Measurements from ENCODE around the gene NDUFB11. TPM values are rescaled to one million over a fixed set of nuclear protein-coding genes. Genes with fewer than 3 reads are reported as not detected.

The NDUFB11 gene
- total RNA-seq, 2 experiments from 2014 or later: 50.1 to 53.2 TPM

- H3K4me3 ChIP-seq (ENCODE audit: low read length): no peak overlapping the region
- no peaks in the 10 kb centered on the region for H3K27me3 Mint-ChIP-seq
- no peak overlapping the region for H3K27ac ChIP-seq (ENCODE audit: low read depth in 1 of 2, low read length in 2 of 2)
- H3K36me3 ChIP-seq (ENCODE audit: insufficient read depth, low read length): peaks cover 47% of the 10 kb centered on the region
- no peaks in the 10 kb centered on the region for H3K9me3 ChIP-seq (ENCODE audit: control insufficient read depth in 1 of 2, insufficient read depth in 1 of 2, low read length in 2 of 2)
- peaks cover 4% of the 10 kb centered on the region for H3K4me1 Mint-ChIP-seq (ENCODE audit: low read depth)
- TF ChIP-seq CTCF (IDR thresholded peaks at IDR 0.05): no peak
- ATAC-seq (ENCODE audit: poor library complexity): no peak
- no peaks in the 10 kb centered on the region for H3K27me3 ChIP-seq (ENCODE audit: control insufficient read depth in 1 of 2, insufficient read depth in 2 of 2, low read length in 2 of 2)
- ChIA-PET CTCF (no interaction called here), POLR2A (no interaction called here)
- no peaks in the 10 kb centered on the region for H3K4me1 ChIP-seq (ENCODE audit: insufficient read depth, low read length)
- intact Hi-C loops (cut with DNase I, micrococcal nuclease): no loop called here
- H3K9me3 Mint-ChIP-seq: no peaks in the 10 kb centered on the region
- no peak overlapping the region for H3K27ac Mint-ChIP-seq
- no peak for DNase-seq
- peaks cover 46% of the 10 kb centered on the region for H3K36me3 Mint-ChIP-seq (ENCODE audit: low read depth)
- H3K4me3 Mint-ChIP-seq: no peak overlapping the region
Measured at GRCh38 chrX:47169273-47169672, 24.8 kb upstream of the NDUFB11 start.

- H3K27ac ChIP-seq (ENCODE audit: low read depth in 1 of 2, low read length in 2 of 2): no peak overlapping the region
- intact Hi-C loops (cut with DNase I, micrococcal nuclease): no loop called here
- DNase-seq (no peak), ATAC-seq (ENCODE audit: poor library complexity) (no peak)
- peaks cover 43% of the 10 kb centered on the region for H3K36me3 ChIP-seq (ENCODE audit: insufficient read depth, low read length)
- H3K36me3 Mint-ChIP-seq (ENCODE audit: low read depth): peaks cover 42% of the 10 kb centered on the region
- POLR2A ChIA-PET: interaction anchor here (1.2 kb wide), 1 partner anchor 24 kb away, joined by 4 read pairs; the partner anchor contains the start of gene NDUFB11
- no peaks in the 10 kb centered on the region for H3K9me3 Mint-ChIP-seq
- TF ChIP-seq CTCF (IDR thresholded peaks at IDR 0.05): no peak
- H3K4me1 ChIP-seq (ENCODE audit: insufficient read depth, low read length): no peaks in the 10 kb centered on the region
- no peaks in the 10 kb centered on the region for H3K27me3 Mint-ChIP-seq
- no peak overlapping the region for H3K4me3 ChIP-seq (ENCODE audit: low read length)
- H3K9me3 ChIP-seq (ENCODE audit: control insufficient read depth in 1 of 2, insufficient read depth in 1 of 2, low read length in 2 of 2): no peaks in the 10 kb centered on the region
- H3K4me3 Mint-ChIP-seq: no peak overlapping the region
- H3K27ac Mint-ChIP-seq: no peak overlapping the region
- CTCF ChIA-PET: no interaction called here
- no peaks in the 10 kb centered on the region for H3K27me3 ChIP-seq (ENCODE audit: control insufficient read depth in 1 of 2, insufficient read depth in 2 of 2, low read length in 2 of 2)
- H3K4me1 Mint-ChIP-seq (ENCODE audit: low read depth): peaks cover 4% of the 10 kb centered on the region
Measured at GRCh38 chrX:47168495-47169073, 24.1 kb upstream of the NDUFB11 start.

GRCh38 chrX:47166126-47166525, 21.6 kb upstream of the NDUFB11 start:
- Mint-ChIP-seq H3K4me1 (ENCODE audit: low read depth) (peaks cover 4% of the 10 kb centered on the region), H3K9me3 (no peaks in the 10 kb centered on the region), H3K36me3 (ENCODE audit: low read depth) (peaks cover 35% of the 10 kb centered on the region), H3K4me3 (no peak overlapping the region), H3K27me3 (no peaks in the 10 kb centered on the region), H3K27ac (no peak overlapping the region)
- no peaks in the 10 kb centered on the region for H3K27me3 ChIP-seq (ENCODE audit: control insufficient read depth in 1 of 2, insufficient read depth in 2 of 2, low read length in 2 of 2)
- no peak for TF ChIP-seq CTCF (IDR thresholded peaks at IDR 0.05)
- no peak overlapping the region for H3K27ac ChIP-seq (ENCODE audit: low read depth in 1 of 2, low read length in 2 of 2)
- H3K4me1 ChIP-seq (ENCODE audit: insufficient read depth, low read length): no peaks in the 10 kb centered on the region
- POLR2A ChIA-PET: interaction anchor here (0.6 kb wide), 1 partner anchor 21 kb away, joined by 3 read pairs; the partner anchor contains the start of gene RBM10
- H3K9me3 ChIP-seq (ENCODE audit: control insufficient read depth in 1 of 2, insufficient read depth in 1 of 2, low read length in 2 of 2): no peaks in the 10 kb centered on the region
- intact Hi-C loops (cut with DNase I, micrococcal nuclease): no loop called here
- H3K36me3 ChIP-seq (ENCODE audit: insufficient read depth, low read length): peaks cover 24% of the 10 kb centered on the region
- ATAC-seq (ENCODE audit: poor library complexity) (no peak), DNase-seq (no peak)
- CTCF ChIA-PET: no interaction called here
- H3K4me3 ChIP-seq (ENCODE audit: low read length): no peak overlapping the region
